Stimulated activated CD4-positive, alpha-beta T cell treated with anti-CD3 and anti-CD28 coated beads, Interleukin-15, amount 100 ng/mL, for 24 hours (primary cell): ENCODE data around the gene PCK1.

Source experiments
- DNase-seq: peaks from one replicate; pipeline ENCODE4 v3.0.0-alpha.2; 2020

Gene PCK1

GRCh38 chr20:57589728-57590484 lies 29.0 kb downstream of the PCK1 start:
- no peak for DNase-seq

DNA sequence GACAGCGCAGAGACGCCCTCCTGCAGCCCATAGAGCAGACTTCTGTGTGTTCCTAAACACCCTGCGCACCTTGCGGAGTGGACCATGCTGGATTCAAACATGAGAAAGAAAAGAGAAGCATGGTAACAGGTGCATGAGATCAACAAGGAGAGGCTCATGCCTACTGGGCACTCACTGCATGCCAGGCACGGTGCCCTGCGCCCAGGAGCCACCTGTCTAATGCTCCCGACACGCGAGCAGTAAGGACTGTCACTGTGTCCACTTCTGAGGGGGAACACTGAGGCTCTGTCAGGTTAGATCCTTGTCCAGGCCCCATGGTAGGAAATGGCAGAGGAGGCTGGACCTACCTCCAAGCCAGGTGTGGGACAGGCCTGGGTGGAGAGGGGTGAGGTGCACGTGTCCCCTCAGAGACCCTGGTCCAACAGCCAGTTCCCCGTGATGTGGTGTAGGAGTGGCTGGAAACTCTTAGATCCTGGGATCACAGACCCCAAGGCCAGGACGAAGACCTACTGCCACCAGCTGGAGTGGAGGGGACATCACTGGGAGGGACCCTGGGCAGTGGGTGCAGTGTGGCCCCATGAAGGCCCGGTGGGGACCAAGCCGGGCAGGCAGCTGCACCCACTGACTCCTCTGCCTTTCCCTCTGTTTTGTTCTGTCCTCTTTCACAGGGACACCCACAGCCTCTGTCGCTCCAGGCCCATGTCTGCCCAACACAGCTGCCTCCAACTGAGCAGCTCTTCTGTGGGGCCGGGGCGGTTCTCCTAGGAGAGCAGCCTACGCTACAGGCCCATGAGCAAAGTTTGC lies 29.8 kb downstream of the PCK1 start:
- no peak for DNase-seq

DNA sequence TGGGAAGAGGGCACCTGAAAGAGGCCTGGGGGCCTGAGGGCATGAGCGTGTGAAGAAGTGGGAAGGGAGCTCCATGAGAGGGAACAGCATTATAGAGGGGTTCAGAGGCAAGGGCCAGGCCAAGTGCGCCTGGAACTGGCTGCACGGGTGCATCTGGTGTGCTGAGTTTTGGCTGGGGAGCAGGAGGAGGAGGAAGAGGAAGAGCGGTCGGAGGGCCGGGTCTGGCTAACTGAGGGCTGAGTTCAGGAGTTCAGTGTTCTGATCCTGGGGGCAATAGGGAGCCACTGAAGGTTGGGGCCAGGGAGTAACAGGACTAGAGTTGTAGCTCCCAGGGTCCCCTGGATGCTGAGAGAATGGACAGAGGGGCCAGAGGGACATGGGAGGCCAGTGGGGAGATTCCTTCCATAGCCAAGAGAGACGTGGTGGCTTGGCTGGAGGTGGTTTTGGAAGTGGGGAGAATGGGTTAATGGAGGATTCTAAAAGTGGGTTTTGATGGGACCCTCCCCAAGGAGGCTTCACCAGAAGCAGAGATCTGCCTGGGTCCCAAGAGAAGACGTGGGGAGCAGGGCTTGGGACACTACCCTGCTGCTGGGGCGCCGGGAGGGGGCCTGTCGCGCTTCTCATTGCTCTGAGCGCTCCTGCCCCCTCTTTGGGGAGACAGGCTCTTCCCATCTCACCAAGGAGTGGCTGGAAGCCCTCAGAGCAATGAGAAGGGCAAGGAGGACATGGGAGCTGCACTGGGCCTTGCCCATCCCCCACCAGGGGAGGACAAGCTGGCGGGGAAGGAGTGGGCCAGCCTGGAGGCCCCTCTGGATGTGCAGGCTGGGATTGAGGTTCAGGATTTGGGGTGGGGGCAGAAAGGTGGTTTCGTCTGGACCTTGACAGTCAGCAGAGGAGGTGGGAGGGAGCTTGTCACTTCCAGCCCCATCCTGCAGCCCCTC lies 30.6 kb downstream of the PCK1 start:
- DNase-seq: no peak

- no peak for DNase-seq
These were observed 31.6 kb downstream of the PCK1 start for GRCh38 chr20:57592263-57593092.

GRCh38 chr20:57593134-57593886 lies 32.4 kb downstream of the PCK1 start:
- DNase-seq: peak; percentile 12

DNA sequence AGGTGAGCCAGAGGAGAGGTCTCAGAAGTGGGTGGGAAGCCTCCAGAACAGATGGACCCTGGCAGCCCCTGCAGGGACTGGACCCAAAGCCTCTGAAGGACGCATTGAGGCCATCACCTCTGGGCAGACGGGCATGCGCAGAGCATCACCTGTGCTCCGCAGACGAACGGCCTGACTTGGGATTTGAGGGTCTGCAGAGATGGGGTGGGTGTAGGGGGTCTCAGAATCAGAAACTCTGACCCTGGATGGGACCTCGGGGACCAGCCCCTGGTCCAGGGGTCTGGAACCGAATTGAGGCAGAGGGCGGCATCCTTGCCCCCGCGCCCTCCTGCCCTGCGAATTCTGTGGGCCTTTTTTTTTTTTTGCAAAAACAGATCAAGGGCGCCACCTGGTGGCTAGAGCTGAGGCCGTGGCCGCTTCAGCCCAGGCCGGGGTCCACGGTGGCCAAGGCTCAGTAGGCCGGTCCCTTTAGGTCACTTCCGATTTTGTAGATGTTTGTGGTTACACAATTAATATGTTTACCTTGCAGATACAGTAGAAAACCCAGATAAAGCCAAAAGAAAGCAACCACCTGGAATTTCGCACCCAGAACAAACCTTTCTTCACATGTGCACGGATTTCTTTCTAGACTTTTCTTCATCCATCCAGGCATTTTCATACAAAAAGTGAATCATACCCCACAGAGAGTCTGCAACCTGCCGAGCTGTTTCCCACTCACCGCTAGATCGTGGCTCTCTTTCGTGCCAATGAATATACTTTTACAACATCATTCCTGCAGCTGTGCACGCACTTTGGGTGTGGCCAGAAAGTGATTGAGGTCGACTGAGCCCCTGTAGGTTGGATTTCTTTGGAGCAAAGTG lies 33.4 kb downstream of the PCK1 start:
- DNase-seq: peak; percentile 70

DNA sequence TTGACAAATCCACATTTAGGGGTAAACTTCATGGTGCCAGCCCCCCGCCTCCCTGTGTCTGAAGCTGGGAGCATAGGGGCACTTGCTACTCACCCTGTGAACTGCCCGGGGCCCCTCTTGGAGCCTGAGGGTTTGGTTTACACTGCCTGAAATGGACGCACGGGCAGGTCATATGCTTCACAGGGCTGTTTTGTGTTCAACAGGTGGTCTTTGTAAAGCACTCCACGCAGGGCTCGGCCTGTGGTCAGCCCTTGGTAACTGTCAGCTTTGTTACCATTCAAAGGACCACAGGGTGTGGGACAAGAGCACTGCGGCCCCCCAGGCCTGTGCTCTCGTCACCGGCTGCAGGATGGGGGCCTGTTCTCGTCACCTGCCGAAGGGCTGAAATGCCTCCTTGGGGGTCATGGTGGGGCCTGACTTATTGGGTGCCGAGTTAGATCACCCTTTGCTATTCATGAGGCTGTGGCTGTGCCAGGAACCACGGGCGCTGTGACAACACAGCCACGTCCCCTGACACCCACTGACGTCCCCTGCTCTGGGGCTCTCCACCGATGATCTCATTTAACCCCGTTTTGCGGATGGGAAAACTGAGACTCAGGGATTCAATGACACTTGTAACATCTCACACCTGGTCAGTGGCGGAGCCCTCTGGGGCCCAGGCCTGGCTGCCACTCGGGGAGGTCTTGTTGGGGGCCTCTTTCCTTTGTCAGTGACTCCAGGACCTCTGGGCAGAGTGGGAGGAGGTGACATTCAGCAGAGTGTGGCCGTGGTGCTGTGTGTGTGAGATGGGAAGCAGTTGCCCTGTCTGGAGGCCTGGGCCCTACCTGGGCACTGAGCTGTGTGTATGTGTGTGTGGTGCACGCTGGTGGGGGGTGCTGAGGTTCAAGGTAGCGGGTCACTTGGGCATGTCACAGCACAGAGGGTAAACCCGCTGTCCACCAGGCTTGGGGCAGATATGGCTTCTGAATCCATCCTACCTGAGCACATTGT lies 34.4 kb downstream of the PCK1 start:
- no peak for DNase-seq

GRCh38 chr20:57596358-57596757 lies 35.4 kb downstream of the PCK1 start:
- DNase-seq: no peak

DNA sequence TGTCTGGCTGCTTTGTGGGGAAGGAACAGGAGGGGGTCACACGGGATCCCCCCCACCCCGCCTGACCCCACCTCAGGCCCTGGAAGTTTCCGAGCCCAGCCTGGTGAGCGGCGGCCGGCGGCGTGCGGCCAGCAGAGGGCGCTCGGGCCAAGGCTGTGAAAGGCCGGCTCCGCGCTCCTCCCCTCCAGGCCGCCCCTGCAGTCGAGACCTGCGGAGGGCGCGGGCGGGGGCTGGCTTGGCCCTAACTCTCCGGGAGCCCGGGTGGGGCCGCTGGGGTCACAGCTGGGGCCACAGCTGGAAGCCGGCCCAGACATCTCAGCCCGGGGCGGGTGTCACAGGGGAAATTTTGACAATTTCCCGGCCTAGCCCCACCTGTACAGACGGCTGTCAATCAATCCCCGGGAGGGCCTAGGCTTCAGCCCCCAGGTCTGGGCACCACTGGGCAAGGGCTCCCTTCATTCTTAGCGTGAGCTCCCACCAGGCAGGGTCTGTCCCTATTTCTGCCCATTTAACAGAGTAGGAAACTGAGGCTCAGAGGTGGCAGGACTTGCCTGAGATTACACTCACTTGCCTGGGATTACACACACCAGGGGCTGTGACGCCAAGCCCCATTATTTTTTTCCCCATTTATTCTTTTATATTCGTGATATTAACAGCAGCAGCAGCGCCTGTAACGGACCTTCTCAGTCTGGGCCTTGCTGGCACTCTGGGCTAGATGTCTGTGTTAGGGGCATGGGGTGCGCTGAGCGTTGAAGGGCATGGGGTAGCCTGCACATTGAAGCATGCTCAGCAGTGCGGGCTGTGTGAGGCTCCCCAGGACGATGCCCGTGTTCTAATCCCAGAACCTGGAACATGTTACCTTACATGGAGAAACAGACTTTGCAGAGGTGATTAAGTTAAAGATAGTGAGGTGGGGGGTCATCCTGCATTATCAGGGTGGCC lies 36.4 kb downstream of the PCK1 start:
- peak; percentile 80 for DNase-seq

DNA sequence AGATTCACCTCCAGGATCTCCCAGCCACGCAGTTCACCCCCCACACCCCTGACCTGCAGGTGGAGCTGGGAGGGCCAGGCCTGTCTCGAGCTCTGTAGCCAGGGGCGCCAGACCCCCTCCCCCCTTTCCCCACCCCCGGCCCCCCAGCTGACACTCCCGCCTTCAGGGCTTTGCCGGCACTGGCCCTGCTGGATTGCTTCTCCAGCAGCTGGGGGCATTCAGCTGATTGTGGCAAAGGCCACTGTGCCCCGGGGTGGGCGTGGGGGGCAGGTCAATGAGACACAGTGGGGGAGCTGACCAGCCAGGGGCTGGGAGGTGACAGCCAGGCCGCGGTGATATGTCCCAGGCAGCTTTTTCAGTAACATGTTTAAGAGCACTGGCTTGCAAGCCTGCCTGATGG lies 37.1 kb downstream of the PCK1 start:
- no peak for DNase-seq

- DNase-seq: no peak
These were observed 37.6 kb downstream of the PCK1 start for GRCh38 chr20:57598491-57598890.

DNA sequence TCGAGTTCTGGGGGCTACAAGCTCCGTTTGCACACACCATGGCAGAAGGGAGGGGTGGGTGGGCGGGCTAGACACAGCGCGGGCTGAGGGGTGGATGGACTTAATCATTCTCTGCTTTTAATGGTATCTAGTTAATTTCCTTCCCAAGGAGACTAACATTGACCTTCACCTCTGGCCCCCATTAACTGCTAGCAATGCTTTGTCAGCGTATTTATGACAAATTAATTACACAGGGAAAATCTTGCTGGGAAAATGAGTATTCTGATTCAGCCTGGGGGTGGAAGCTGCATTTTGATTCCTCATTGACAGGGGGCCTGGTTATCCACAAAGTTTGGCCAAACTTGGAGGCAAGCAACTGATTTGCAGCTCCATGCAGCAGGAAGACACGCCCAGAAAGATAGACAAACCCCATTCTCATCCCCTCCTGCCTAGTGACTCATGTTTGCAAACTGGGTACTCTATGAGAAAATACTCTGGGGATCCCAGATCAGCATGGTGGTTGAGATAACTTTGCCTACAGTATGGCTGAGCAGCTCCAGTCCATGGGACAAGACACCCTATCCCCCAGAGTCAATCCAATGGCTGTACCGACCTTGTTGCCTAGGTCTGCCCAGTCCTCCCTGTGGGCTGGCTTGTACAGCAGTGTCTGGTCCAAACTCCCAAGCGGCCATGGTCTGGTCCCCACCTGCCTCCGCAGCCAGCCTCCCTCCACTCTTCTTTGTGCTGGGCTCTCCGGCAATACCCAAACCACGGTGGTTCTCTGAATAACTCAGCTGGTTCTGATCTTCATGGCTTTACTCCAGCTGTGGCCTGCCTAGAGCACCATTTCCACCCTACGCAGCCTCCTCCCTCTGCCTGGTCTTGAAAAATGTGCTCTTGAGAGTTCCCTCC lies 39.7 kb downstream of the PCK1 start:
- no peak for DNase-seq

DNA sequence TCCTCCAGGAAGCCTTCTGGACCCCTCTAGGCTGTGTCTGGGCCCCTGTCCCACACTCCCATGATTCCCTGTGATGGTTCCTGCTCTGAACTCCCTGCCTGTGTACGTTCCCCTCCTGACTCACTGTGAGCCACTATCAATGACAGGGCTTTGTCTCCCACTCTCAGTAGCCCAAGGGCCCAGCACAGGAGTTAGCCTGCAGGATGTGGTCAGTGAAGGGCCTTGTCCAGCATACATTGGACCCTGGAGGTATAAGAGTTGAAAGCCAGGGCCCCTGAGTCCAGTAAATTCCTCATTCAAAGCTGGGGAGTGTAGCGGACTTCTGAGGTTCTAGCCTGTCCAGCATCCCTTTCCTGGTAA lies 40.3 kb downstream of the PCK1 start:
- DNase-seq: no peak

DNA sequence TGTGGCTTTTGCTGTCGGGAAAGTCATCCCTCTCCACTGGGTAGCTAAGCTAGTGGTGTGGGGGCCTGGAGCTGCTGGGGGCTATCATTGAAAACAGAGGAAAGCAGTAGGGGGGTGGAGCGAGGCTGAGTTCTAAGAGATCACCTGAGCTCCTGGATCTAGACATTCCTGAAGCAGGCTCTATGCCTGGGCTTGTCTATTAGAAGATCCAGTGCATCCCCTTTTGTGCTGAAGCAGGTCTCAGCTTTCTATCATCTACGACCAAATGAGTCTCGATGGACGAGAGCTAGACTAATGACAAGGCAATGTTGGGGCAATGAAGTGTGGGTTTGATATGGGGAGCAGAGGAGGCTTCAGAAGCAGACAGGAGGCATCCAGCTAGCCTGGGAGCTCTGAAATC lies 40.8 kb downstream of the PCK1 start:
- DNase-seq: no peak

- no peak for DNase-seq
These were observed 42.2 kb downstream of the PCK1 start for GRCh38 chr20:57603120-57603519.

- no peak for DNase-seq
These were observed 44.1 kb downstream of the PCK1 start for GRCh38 chr20:57605045-57605444.

DNA sequence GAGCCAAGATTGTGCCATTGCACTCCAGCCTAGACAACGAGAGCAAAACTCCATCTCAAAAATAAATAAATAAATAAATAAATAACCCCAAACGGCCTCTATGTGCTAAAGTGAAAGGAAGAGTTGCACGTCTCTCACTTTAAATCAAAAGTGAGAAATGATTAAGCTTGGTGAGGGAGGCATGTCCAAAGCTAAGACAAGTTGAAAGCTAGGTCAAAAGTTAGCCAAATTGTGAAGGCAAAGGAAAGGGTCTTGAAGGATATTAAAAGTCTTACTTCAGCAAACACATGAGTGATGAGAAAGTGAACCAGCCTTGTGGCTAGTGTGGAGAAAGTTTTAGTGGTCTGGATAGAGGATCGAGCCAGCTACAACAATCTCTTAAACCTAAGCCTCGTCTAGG lies 45.0 kb downstream of the PCK1 start:
- DNase-seq: no peak
